A673 (cell line): ENCODE results near the gene RELL1. TPM values are rescaled to one million over a fixed set of nuclear protein-coding genes. Genes with fewer than 3 reads are reported as not detected.

ENCODE experiments used
- BruUV-seq: library from RNA; stranded (reverse); fragments of 400-500 nt; replicated peaks from 2 replicates; lab custom pipeline; 2021; lab: Mats Ljungman, UMichigan
- CTCF ChIA-PET: fragments of 300-600 bp; sonication (Branson Sonifier 250); formaldehyde crosslinking; loops from one replicate; lab custom pipeline; 2022; ENCODE audit warnings: antibody characterized with exemption; lab: Charles Lee
- POLR2A ChIA-PET: fragments of 300-600 bp; sonication (Branson Sonifier 250); formaldehyde crosslinking; loops from one replicate; lab custom pipeline; 2022; ENCODE audit warnings: antibody characterized with exemption; ENCODE audit not compliant: low non-redundant PET; lab: Charles Lee
- DNase-seq: peaks from one replicate; pipeline ENCODE4 v3.0.0-alpha.2; 2015; ENCODE audit warnings: low spot score
- H3K27ac ChIP-seq: fragments of 200-600 bp; sonication (generic); 2 replicates; pipeline ENCODE4 v1.5.1; 2016; ENCODE audit warnings: mixed run types, low read depth, mild to moderate bottlenecking, mixed read lengths, antibody characterized with exemption, low read length; ENCODE audit not compliant: poor library complexity, severe bottlenecking
- H3K27me3 ChIP-seq: fragments of 200-600 bp; sonication (generic); replicated peaks from 2 replicates; pipeline ENCODE4 v1.6.1; 2017; ENCODE audit warnings: mixed run types, low read depth, mild to moderate bottlenecking, mixed read lengths, antibody characterized with exemption, low read length; ENCODE audit not compliant: insufficient read depth, poor library complexity
- H3K36me3 ChIP-seq: fragments of 200-600 bp; sonication (generic); 2 replicates; pipeline ENCODE4 v1.6.1; 2016; ENCODE audit warnings: mixed run types, mild to moderate bottlenecking, mixed read lengths, antibody characterized with exemption, low read length; ENCODE audit not compliant: insufficient read depth, poor library complexity, severe bottlenecking
- H3K4me1 ChIP-seq: fragments of 200-600 bp; sonication (generic); 2 replicates; pipeline ENCODE4 v1.6.1; 2017; ENCODE audit warnings: mixed run types, mild to moderate bottlenecking, mixed read lengths, antibody characterized with exemption, low read length; ENCODE audit not compliant: insufficient read depth, poor library complexity, severe bottlenecking
- H3K4me3 ChIP-seq: fragments of 200-600 bp; sonication (generic); 2 replicates; pipeline ENCODE4 v1.5.1; 2016; ENCODE audit warnings: low read depth, mixed run types, mild to moderate bottlenecking, mixed read lengths, low read length; ENCODE audit not compliant: poor library complexity, severe bottlenecking
- H3K9me3 ChIP-seq: fragments of 200-600 bp; sonication (generic); 2 replicates; pipeline ENCODE4 v1.6.1; 2016; ENCODE audit warnings: mixed run types, low read depth, mild to moderate bottlenecking, mixed read lengths, antibody characterized with exemption, low read length; ENCODE audit not compliant: poor library complexity, severe bottlenecking
- EZH2 ChIP-seq: fragments of 200-600 bp; sonication (generic); IDR thresholded peaks from 2 replicates; pipeline ENCODE4 v1.6.1; 2017; ENCODE audit warnings: borderline replicate concordance, low read depth, mild to moderate bottlenecking, mixed read lengths, antibody characterized with exemption, low read length; ENCODE audit not compliant: poor library complexity, severe bottlenecking
- intact Hi-C: fragments of 100-400 bp; cut with micrococcal nuclease; formaldehyde crosslinking; loops from one replicate; pipeline ENCODE4 v1.10.0; 2022; ENCODE audit not compliant: unreplicated experiment
- total RNA-seq: library from RNA; stranded (reverse); gene quantifications from 2 replicates; pipeline ENCODE4 v1.2.3, GENCODE V29; 2021
- TF ChIP-seq, protein P1 (sequence below): fragments of 300-800, 200-600 bp; sonication (generic); conservative IDR thresholded peaks from 2 replicates; pipeline ENCODE4 v1.5.1; 2017; ENCODE audit warnings: low read depth, mild to moderate bottlenecking, antibody characterized with exemption, low read length, moderate library complexity, mixed read lengths

The RELL1 gene
- total RNA-seq, 1 experiment from 2014 or later, result 6.0 TPM

DNA sequence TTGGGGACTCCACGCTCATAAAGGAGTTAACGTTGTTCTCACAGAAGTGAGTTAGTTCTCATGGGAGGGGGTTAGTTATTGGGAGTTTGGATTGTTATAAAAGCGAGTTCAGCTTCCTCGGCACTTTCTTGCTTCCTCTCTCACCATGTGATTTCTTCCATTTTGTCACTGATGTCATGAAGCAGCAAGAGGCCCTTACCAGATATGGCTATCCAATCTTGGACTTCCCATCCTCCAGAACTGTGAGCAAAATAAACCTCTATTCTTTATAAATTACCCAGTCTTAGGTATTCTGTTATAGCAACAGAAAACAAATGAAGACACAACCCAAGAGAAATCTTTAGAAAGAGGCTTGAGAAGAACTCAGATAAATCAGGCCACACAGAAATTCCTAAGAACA is 29.5 kb downstream of the RELL1 start:
- ChIA-PET POLR2A (no interaction called here), CTCF (no interaction called here)
- TF ChIP-seq, protein P1, sequence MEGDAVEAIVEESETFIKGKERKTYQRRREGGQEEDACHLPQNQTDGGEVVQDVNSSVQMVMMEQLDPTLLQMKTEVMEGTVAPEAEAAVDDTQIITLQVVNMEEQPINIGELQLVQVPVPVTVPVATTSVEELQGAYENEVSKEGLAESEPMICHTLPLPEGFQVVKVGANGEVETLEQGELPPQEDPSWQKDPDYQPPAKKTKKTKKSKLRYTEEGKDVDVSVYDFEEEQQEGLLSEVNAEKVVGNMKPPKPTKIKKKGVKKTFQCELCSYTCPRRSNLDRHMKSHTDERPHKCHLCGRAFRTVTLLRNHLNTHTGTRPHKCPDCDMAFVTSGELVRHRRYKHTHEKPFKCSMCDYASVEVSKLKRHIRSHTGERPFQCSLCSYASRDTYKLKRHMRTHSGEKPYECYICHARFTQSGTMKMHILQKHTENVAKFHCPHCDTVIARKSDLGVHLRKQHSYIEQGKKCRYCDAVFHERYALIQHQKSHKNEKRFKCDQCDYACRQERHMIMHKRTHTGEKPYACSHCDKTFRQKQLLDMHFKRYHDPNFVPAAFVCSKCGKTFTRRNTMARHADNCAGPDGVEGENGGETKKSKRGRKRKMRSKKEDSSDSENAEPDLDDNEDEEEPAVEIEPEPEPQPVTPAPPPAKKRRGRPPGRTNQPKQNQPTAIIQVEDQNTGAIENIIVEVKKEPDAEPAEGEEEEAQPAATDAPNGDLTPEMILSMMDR, result no peak

DNA sequence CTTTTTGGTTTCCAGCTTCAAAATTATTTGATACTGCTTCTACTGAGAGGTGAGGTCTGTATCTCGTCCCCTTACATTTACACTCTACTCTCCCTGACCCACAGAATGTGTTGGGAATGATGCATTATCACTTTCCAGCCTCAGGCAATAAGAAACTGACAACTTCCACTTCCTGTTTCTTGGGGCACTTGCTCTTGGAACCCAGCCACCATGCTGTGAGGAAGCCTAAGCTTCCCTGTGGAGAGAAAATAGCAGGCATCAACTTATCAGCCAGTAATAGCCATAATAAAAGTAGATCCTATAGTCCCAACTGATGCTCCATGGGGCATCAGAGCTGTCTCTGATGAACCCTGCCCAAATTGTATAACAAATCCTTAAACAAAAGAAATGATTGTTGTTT is 32.6 kb downstream of the RELL1 start:
- ChIA-PET POLR2A (no interaction called here), CTCF (no interaction called here)
- no TSS peak for BruUV-seq
- H3K4me1 ChIP-seq, result peaks cover 13% of the 10 kb centered on the region
- no peak overlapping the region for H3K4me3 ChIP-seq
- no peaks in the 10 kb centered on the region for H3K27me3 ChIP-seq
- H3K36me3 ChIP-seq, result no peaks in the 10 kb centered on the region
- intact Hi-C loops, result no loop called here
- TF ChIP-seq, protein P1, result no peak
- TF ChIP-seq EZH2, result no peak
- no peak overlapping the region for H3K27ac ChIP-seq
- H3K9me3 ChIP-seq, result no peaks in the 10 kb centered on the region
- DNase-seq, result peak; percentile 92

More for the DNA sequence above, 29.5 kb downstream of the RELL1 start:
- Histone ChIP-seq H3K27ac (no peak overlapping the region), H3K4me3 (no peak overlapping the region), H3K27me3 (no peaks in the 10 kb centered on the region), H3K4me1 (peaks cover 13% of the 10 kb centered on the region), H3K36me3 (no peaks in the 10 kb centered on the region), H3K9me3 (no peaks in the 10 kb centered on the region)
- DNase-seq, result no peak
- intact Hi-C loops, result no loop called here
- no TSS peak for BruUV-seq

DNA sequence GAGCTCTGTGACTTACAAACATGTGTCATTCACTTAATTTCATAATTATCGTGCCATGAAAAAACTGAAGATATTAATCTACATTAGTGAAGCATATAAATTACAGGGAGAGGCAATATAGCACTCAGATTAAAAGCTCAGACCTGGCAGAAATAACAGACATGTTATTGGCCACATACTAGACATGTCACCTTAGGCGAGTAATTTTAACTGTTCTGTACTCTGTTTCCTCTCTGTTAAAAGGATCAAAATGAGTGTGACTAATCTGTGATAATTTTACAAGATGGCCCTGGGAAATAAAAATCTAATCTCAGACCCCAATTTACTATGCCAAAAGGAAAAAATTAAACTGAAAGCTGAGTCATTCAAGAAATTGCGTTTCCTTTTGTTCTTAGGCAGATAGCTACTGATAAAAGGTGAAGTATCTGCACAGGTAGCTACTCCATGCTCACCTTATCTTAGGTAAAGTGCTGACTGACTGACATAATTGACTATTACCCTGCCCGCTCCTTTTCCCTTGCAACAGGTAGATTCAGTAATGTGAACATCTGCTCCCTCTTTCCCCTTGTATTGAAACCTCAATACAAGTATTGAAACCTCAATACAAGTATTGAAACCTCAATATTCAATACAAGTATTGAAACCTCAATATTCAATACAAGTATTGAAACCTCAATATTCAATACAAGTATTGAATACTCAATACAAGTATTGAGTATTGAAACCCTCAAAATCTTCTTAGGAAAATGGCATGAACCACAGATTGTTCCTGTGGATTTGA is 33.2 kb downstream of the RELL1 start:
- Histone ChIP-seq H3K4me3 (no peak overlapping the region), H3K27me3 (no peaks in the 10 kb centered on the region), H3K36me3 (no peaks in the 10 kb centered on the region), H3K9me3 (no peaks in the 10 kb centered on the region), H3K27ac (no peak overlapping the region), H3K4me1 (peaks cover 13% of the 10 kb centered on the region)
- TF ChIP-seq, protein P1, result no peak
- TF ChIP-seq EZH2, result no peak
- ChIA-PET POLR2A (no interaction called here), CTCF (no interaction called here)
- intact Hi-C loops, result no loop called here
- DNase-seq, result peak; percentile 30
- no TSS peak for BruUV-seq
